Kidney (tissue), 14 donors: ENCODE results near the gene SFT2D3. TPM values are rescaled to one million over a fixed set of nuclear protein-coding genes. Genes with fewer than 3 reads are reported as not detected.

Source experiments
- DNase-seq, 5 donors: peaks; one replicate each; pipeline ENCODE4 v3.0.0-alpha.2; 2013 to 2020
- FAIRE-seq: peaks from 2 replicates; lab custom pipeline; 2012; peaks lifted over from hg19 to GRCh38; lab: Jason Lieb, UNC
- H3K27ac ChIP-seq, 2 donors: one replicate each; pipeline ENCODE4 v1.7.0; 2013; ENCODE audit warnings: low read depth in 2 of 2, low read length in 2 of 2, inconsistent platforms in 1 of 2
- H3K27me3 ChIP-seq: one replicate; pipeline ENCODE4 v1.7.1; 2013; ENCODE audit warnings: low read length, inconsistent platforms; ENCODE audit not compliant: control insufficient read depth, insufficient read depth
- H3K36me3 ChIP-seq, 3 donors: one replicate each; pipeline versions ENCODE4 v1.7.0 to v1.7.1; 2013; ENCODE audit warnings: low read length in 3 of 3, control low read depth in 1 of 3, inconsistent platforms in 1 of 3; ENCODE audit not compliant: insufficient read depth in 3 of 3, control insufficient read depth in 2 of 3
- H3K4me1 ChIP-seq, 3 donors: one replicate each; pipeline versions ENCODE4 v1.7.0 to v1.7.1; 2013; ENCODE audit warnings: low read length in 3 of 3, inconsistent platforms in 1 of 3, low read depth in 1 of 3; ENCODE audit not compliant: control insufficient read depth in 2 of 3, insufficient read depth in 2 of 3
- H3K4me3 ChIP-seq, 3 donors: one replicate each; pipeline versions ENCODE4 v1.7.0 to v1.8.1; 2013; ENCODE audit warnings: low read length in 3 of 3, control low read depth in 1 of 3, inconsistent platforms in 1 of 3
- H3K9ac ChIP-seq, 3 donors: one replicate each; pipeline versions ENCODE4 v1.7.0 to v1.7.1; 2013; ENCODE audit warnings: low read length in 3 of 3, control low read depth in 1 of 3, inconsistent platforms in 1 of 3
- H3K9me3 ChIP-seq, 3 donors: one replicate each; pipeline versions ENCODE4 v1.7.0 to v1.7.1; 2013; ENCODE audit warnings: low read length in 3 of 3, control low read depth in 1 of 3, inconsistent platforms in 1 of 3; ENCODE audit not compliant: control insufficient read depth in 2 of 3, insufficient read depth in 1 of 3
- intact Hi-C: fragments of 100-400 bp; cut with DNase I; formaldehyde crosslinking; loops from one replicate; pipeline ENCODE4 v1.11.1; 2022
- polyA plus RNA-seq: library from polyadenylated mRNA; stranded (reverse); fragments of 350-450 nt; fragmentation: Illumina TruSeq; extraction: RNeasy Lipid Tissue Mini Kit (QIAGEN cat#74804); gene quantifications from one replicate; pipeline ENCODE4 v1.2.3, GENCODE V29; 2014; ENCODE audit warnings: low read depth, low replicate concordance; ENCODE audit not compliant: insufficient read depth
- total RNA-seq: library from RNA; stranded (reverse); fragmentation: NEBNext Ultra II Directional; extraction: Animal tissue kit (Norgen Biotek cat#: 25700); gene quantifications from one replicate; pipeline ENCODE4 v1.2.1, GENCODE V29; 2021
- TF ChIP-seq, protein P1 (sequence below): IDR thresholded peaks from 3 replicates; pipeline ENCODE4 v1.5.1; 2012; ENCODE audit warnings: mild to moderate bottlenecking, moderate library complexity, borderline replicate concordance; ENCODE audit not compliant: insufficient read depth; ENCODE audit errors: extremely low read depth
- donor health status: control.
- donor health status: control.
- donor health status: control.
- donor health status: control.
- donor health status: control.
- donor health status: DM: yes; HTN: yes; CAD: no.
- donor health status: Normal renal cell carcinoma (clear cell type).

SFT2D3 gene
- total and polyA plus RNA-seq, 2 donors from 2014 or later = 5.1 to 9.3 TPM

DNA sequence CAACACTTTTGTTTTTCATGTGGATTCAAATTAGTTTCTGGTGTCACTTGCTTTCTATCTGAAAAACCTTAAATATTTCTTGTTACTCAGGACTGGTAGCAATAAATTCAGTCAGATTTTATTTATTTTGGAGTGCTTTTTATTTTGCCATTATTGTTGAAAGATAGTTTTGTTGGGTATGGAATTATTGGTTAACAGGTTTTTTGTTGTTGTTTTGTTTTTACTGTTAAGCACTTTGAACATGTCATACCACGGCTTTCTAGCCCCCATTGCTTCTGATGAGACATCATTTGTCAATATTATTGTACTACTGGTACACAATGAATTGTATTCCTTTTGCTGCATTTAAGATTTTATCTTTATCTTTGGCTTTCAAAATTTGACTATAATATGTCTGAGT lies 12.9 kb upstream of the SFT2D3 start:
- peaks cover 0 to 2% (median 0%) of the 10 kb centered on the region in 3 donors for H3K4me1 ChIP-seq
- peaks cover 0 to 9% (median 0%) of the 10 kb centered on the region in 3 donors for H3K9me3 ChIP-seq
- no peak overlapping the region for H3K9ac ChIP-seq
- TF ChIP-seq, protein P1, sequence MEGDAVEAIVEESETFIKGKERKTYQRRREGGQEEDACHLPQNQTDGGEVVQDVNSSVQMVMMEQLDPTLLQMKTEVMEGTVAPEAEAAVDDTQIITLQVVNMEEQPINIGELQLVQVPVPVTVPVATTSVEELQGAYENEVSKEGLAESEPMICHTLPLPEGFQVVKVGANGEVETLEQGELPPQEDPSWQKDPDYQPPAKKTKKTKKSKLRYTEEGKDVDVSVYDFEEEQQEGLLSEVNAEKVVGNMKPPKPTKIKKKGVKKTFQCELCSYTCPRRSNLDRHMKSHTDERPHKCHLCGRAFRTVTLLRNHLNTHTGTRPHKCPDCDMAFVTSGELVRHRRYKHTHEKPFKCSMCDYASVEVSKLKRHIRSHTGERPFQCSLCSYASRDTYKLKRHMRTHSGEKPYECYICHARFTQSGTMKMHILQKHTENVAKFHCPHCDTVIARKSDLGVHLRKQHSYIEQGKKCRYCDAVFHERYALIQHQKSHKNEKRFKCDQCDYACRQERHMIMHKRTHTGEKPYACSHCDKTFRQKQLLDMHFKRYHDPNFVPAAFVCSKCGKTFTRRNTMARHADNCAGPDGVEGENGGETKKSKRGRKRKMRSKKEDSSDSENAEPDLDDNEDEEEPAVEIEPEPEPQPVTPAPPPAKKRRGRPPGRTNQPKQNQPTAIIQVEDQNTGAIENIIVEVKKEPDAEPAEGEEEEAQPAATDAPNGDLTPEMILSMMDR = no peak
- DNase-seq = no peak
- intact Hi-C loops = no loop called here
- H3K27me3 ChIP-seq = no peaks in the 10 kb centered on the region
- H3K4me3 ChIP-seq = no peak overlapping the region
- no peak for FAIRE-seq
- no peak overlapping the region for H3K27ac ChIP-seq
- no peaks in the 10 kb centered on the region for H3K36me3 ChIP-seq

DNA sequence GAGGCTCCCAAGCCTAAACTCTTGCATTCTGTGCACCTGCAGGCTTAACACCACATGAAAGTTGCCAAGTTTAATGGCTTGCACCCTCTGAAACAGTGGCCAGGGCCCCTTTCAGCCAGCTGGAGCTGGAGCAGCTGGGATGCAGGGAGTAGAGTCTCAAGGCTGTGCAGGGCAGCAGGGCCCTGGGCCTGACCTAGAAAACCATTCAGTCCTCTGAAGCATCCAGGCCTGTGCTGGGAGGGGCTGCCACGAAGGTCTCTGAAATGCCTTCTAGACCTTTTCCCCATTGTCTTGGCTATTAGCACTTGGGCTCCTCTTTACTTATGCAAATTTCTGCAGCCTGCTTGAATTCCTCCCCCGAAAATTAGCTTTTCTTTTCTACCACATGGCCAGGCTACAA lies 10.6 kb upstream of the SFT2D3 start:
- H3K9ac ChIP-seq = no peak overlapping the region
- intact Hi-C loops = no loop called here
- DNase-seq (no peak), FAIRE-seq (no peak)
- no peaks in the 10 kb centered on the region for H3K36me3 ChIP-seq
- H3K4me1 ChIP-seq = no peaks in the 10 kb centered on the region
- peaks cover 0 to 9% (median 0%) of the 10 kb centered on the region in 3 donors for H3K9me3 ChIP-seq
- TF ChIP-seq, protein P1 = no peak
- no peak overlapping the region for H3K27ac ChIP-seq
- no peak overlapping the region for H3K4me3 ChIP-seq
- H3K27me3 ChIP-seq = no peaks in the 10 kb centered on the region

DNA sequence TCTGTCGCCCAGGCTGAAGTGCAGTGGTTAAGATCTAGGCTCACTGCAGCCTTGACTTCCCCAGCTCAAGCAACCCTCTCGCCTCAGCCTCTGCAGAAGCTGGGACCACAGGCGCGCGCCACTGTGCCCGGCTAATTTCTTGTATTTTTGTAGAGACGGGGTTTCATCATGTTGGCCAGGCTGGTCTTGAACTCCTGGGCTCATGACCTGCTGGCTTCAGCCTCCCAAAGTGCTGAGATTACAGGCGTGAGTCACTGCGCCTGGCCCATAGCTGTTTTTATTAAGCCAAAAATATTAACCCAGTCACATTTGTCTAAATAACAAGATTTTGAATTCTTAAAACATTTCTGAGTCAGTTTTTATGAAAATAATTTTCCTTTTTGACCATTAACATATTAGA lies 6.3 kb upstream of the SFT2D3 start:
- Histone ChIP-seq H3K9ac (no peak overlapping the region), H3K9me3 (peaks cover 0 to 7% (median 0%) of the 10 kb centered on the region in 3 donors), H3K4me3 (no peak overlapping the region), H3K27me3 (no peaks in the 10 kb centered on the region), H3K27ac (no peak overlapping the region), H3K4me1 (no peaks in the 10 kb centered on the region), H3K36me3 (no peaks in the 10 kb centered on the region)
- DNase-seq (no peak), FAIRE-seq (no peak)
- intact Hi-C loops = no loop called here
- TF ChIP-seq, protein P1 = no peak
